ENCODE results near the gene TIMD4.
A peak's percentile ranks its signal among the peaks of the same experiment; 100 is the strongest.

Gene TIMD4

GRCh38 chr5:156920861-156921431 lies 42.1 kb downstream of the TIMD4 start:
- DNase-seq: no peak

GRCh38 chr5:156920042-156920860 lies 42.8 kb downstream of the TIMD4 start:
- DNase-seq: no peak

GRCh38 chr5:156918311-156918845 lies 44.6 kb downstream of the TIMD4 start:
- no peak for DNase-seq

- no peak for DNase-seq
Observed at GRCh38 chr5:156914371-156914737, 48.7 kb downstream of the TIMD4 start.

- DNase-seq: peak in 1 of 2 experiments; percentile 9
Observed at GRCh38 chr5:156913719-156914370, 49.2 kb downstream of the TIMD4 start.

GRCh38 chr5:156913355-156913718 lies 49.7 kb downstream of the TIMD4 start:
- DNase-seq: no peak

GRCh38 chr5:156912869-156913268 lies 50.2 kb downstream of the TIMD4 start:
- no peak for DNase-seq

GRCh38 chr5:156909180-156909579 lies 53.8 kb downstream of the TIMD4 start:
- no peak for DNase-seq

- DNase-seq: no peak
Observed at GRCh38 chr5:156907667-156908066, 55.4 kb downstream of the TIMD4 start.

GRCh38 chr5:156906807-156907206 lies 56.2 kb downstream of the TIMD4 start:
- no peak for DNase-seq

GRCh38 chr5:156896546-156896945 lies 66.5 kb downstream of the TIMD4 start:
- no peak for DNase-seq

- DNase-seq: no peak
Observed at GRCh38 chr5:156893517-156893916, 69.5 kb downstream of the TIMD4 start.

- no peak for DNase-seq
Observed at GRCh38 chr5:156892864-156893263, 70.2 kb downstream of the TIMD4 start.

GRCh38 chr5:156892223-156892622 lies 70.8 kb downstream of the TIMD4 start:
- DNase-seq: no peak

GRCh38 chr5:156888520-156888919 lies 74.5 kb downstream of the TIMD4 start:
- DNase-seq: no peak

GRCh38 chr5:156883316-156883875 lies 79.6 kb downstream of the TIMD4 start:
- no peak for DNase-seq

GRCh38 chr5:156879665-156880285 lies 83.3 kb downstream of the TIMD4 start:
- no peak for DNase-seq

GRCh38 chr5:156871212-156871611 lies 91.8 kb downstream of the TIMD4 start:
- no peak for DNase-seq

GRCh38 chr5:156870498-156870839 lies 92.6 kb downstream of the TIMD4 start:
- DNase-seq: no peak

Data from SHP77 (cell line).